Psoas muscle (tissue), 8 donors: Measurements from ENCODE around the gene PRTFDC1. TPM values are rescaled to one million over a fixed set of nuclear protein-coding genes. Genes with fewer than 3 reads are reported as not detected.

Experiments
- ATAC-seq, 4 donors: fragments of 200-7000 bp; cut with Tn5 transposase; one replicate each; pipeline ENCODE4 v1.9.1; 2020; ENCODE audit warnings: moderate library complexity in 3 of 4, mild to moderate bottlenecking in 2 of 4
- DNase-seq, 2 donors: peaks; one replicate each; pipeline ENCODE4 v3.0.0-alpha.2; 2020
- H3K27ac ChIP-seq: fragments of 200-600 bp; one replicate; pipeline ENCODE4 v1.8.0; 2022
- H3K27me3 ChIP-seq, 3 donors: fragments of 200-600 bp in 1 of 3; one replicate each; pipeline versions ENCODE4 v1.6.1 to v1.8.0; 2013 to 2022; ENCODE audit warnings: low read length in 2 of 3, mild to moderate bottlenecking in 2 of 3, moderate library complexity in 1 of 3; ENCODE audit not compliant: insufficient read depth in 3 of 3
- H3K36me3 ChIP-seq, 2 donors: fragments of 200-600 bp in 1 of 2; one replicate each; pipeline versions ENCODE4 v1.6.1 to v1.8.0; 2013 to 2022; ENCODE audit warnings: low read depth in 1 of 2, mild to moderate bottlenecking in 1 of 2, moderate library complexity in 1 of 2; ENCODE audit not compliant: insufficient read depth in 1 of 2
- H3K4me1 ChIP-seq: fragments of 200-600 bp; one replicate; pipeline ENCODE4 v1.8.0; 2022
- H3K4me3 ChIP-seq: fragments of 200-600 bp; one replicate; pipeline ENCODE4 v1.8.0; 2022; ENCODE audit warnings: mild to moderate bottlenecking
- H3K9me3 ChIP-seq: fragments of 200-600 bp; one replicate; pipeline ENCODE4 v1.8.0; 2022
- CTCF ChIP-seq: fragments of 200-600 bp; IDR thresholded peaks from one replicate; pipeline ENCODE4 v1.8.0; 2022; ENCODE audit warnings: antibody characterized with exemption
- WGBS, 3 donors: extraction: QIAGEN DNeasy Blood & Tissue Kit; methylation state at CpG; one replicate each; pipeline versions ENCODE4 v1.1.6 to v1.1.7; 2013; 5-methylcytosine and 5-hydroxymethylcytosine counted together
- intact Hi-C, 2 donors: fragments of 100-400 bp; cut with DNase I; formaldehyde crosslinking; loops; one replicate each; pipeline versions ENCODE4 v1.11.0 to v1.14.2; 2022
- polyA plus RNA-seq, 3 donors: library from polyadenylated mRNA; stranded (reverse); fragments of 200-250 nt; gene quantifications; one replicate each; pipeline ENCODE4 v1.2.3, GENCODE V29; 2013
- total RNA-seq, 4 donors: library from RNA; stranded (reverse); fragmentation: NEBNext Ultra II Directional in 2 of 4; extraction: Animal tissue kit (Norgen Biotek cat#: 25700) in 2 of 4; gene quantifications; one replicate each; pipeline versions ENCODE4 v1.2.1 to v1.2.4, GENCODE V29; 2021 to 2023
- donor health status: healthy with polysubstance abuse.
- donor health status: DM: no; HTN: no; CAD: no; lungs with moderate emphysema.
- donor health status: Bipolar disorder and iron deficiency.
- donor health status: healthy.
- donor health status: DM: yes; HTN: yes; CAD: no.
- donor health status: DM: no; HTN: no; CAD: no.
- donor health status: DM: no; HTN: no; CAD: no.
- donor health status: DM: yes; HTN: yes; CAD: no.

PRTFDC1 gene
- total and polyA plus RNA-seq, 7 donors: 0.14 to 0.84 (median 0.43) TPM

GRCh38 chr10:24850727-24851296, 101.6 kb downstream of the PRTFDC1 start:
- no peaks in the 10 kb centered on the region for H3K36me3 ChIP-seq
- no peak overlapping the region for H3K27ac ChIP-seq
- peaks cover 4% of the 10 kb centered on the region for H3K4me1 ChIP-seq
- no peak for DNase-seq
- intact Hi-C loops: no loop called here
- H3K4me3 ChIP-seq: no peak overlapping the region
- no peak for ATAC-seq
- H3K27me3 ChIP-seq: peaks cover 0 to 5% (median 4%) of the 10 kb centered on the region in 3 donors
- H3K9me3 ChIP-seq: no peaks in the 10 kb centered on the region
- WGBS, 3 donors: 48 to 65% (median 60%) methylated on average over 1 of the region's 1 CpG
- TF ChIP-seq CTCF: no peak

DNA sequence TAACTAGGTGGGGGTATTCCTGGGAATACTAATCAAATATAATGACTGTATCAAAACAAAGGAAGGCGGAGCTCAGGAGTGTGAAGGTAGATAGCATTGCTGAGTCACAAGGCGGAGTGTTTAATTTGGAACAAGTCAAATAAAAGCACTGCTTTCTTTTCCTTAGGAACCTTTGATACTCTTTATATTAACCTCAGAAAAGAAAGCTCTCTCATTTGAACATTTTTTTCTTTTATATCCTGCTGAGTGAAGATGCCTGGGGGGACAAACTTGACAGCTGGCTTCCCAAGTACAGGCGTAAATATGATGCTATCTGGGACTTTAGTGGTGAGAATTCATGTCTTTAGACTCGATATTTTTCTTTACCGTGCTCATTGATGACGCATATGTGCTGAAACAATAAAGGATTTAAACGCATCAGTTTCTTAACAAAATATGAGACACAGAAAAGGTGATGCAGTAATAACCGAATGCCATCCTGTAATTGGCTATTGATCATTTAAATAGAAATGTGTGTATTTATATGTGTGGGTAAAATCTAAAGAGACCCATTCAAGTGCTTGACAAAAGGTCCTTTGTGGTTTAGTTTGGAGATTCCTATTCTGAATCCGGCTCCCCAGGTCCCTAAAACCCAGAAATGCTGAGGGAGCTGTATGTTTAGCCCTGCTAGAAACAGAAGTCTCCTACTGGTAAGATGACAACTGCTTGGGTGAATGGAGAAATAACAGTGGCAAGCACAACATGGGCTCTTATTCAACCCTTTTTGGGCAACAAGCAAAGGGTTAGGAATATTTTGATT, 102.7 kb downstream of the PRTFDC1 start:
- no peak overlapping the region for H3K27ac ChIP-seq
- H3K9me3 ChIP-seq: no peaks in the 10 kb centered on the region
- peaks cover 4% of the 10 kb centered on the region for H3K4me1 ChIP-seq
- WGBS, 3 donors: 90 to 92% (median 91%) methylated on average over 9 of the region's 9 CpGs
- H3K36me3 ChIP-seq: no peaks in the 10 kb centered on the region
- intact Hi-C loops: no loop called here
- no peak overlapping the region for H3K4me3 ChIP-seq
- DNase-seq: no peak
- TF ChIP-seq CTCF: no peak
- peaks cover 0 to 4% (median 2%) of the 10 kb centered on the region in 3 donors for H3K27me3 ChIP-seq
- ATAC-seq: no peak

- no peak for TF ChIP-seq CTCF
- Histone ChIP-seq H3K9me3 (no peaks in the 10 kb centered on the region), H3K27me3 (peaks cover 0 to 2% (median 0%) of the 10 kb centered on the region in 3 donors), H3K36me3 (no peaks in the 10 kb centered on the region), H3K4me1 (peaks cover 4% of the 10 kb centered on the region), H3K27ac (no peak overlapping the region), H3K4me3 (no peak overlapping the region)
- intact Hi-C loops: no loop called here
- DNase-seq (no peak), ATAC-seq (no peak)
- 82 to 86% (median 85%) methylated on average over 6 of the region's 6 CpGs for WGBS, 3 donors
Measured at GRCh38 chr10:24849051-24849450, 103.4 kb downstream of the PRTFDC1 start.

DNA sequence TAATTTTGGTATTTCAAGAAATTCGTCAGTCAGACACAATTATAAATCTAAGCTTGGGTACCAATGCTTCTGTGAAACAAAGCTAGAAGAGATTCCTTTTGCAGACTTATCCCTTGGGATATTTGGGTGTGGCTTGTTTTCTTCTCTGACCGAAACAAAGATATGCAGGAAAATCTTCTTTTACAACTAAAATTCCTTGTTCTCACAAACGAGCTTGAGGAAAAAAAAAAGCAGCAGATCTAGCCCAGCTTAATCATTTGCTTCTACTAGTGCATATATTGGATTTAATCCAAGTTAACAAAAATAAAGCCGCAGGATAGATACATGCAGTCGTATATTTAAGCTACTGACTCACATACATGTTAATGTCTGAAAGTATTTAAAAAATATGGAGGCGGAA, 104.2 kb downstream of the PRTFDC1 start:
- Histone ChIP-seq H3K4me3 (no peak overlapping the region), H3K27ac (no peak overlapping the region)
- ATAC-seq: no peak

More for the DNA sequence above, 104.2 kb downstream of the PRTFDC1 start:
- no peak for TF ChIP-seq CTCF
- WGBS, 3 donors: 50 to 56% (median 51%) methylated on average over 6 of the region's 6 CpGs
- Histone ChIP-seq H3K36me3 (no peaks in the 10 kb centered on the region), H3K4me1 (peaks cover 4% of the 10 kb centered on the region), H3K9me3 (no peaks in the 10 kb centered on the region), H3K27me3 (peaks cover 0 to 2% (median 0%) of the 10 kb centered on the region in 3 donors)
- intact Hi-C loops: no loop called here
- DNase-seq: no peak
